Stimulated activated CD4-positive, alpha-beta T cell treated with anti-CD3 and anti-CD28 coated beads, Interleukin-2, amount 100 ng/mL, for 48 hours (primary cell): ENCODE data around the gene PCSK5.
"Not testable (repeated sequence)": the region's sequence is repeated elsewhere in the genome, so short reads cannot be mapped to it uniquely, and the experiment has no call there.

Experiments used
- DNase-seq, 2 donors: peaks; one replicate each; pipeline ENCODE4 v3.0.0-alpha.2; 2020

Gene PCSK5

GRCh38 chr9:76333388-76333787, 442.9 kb downstream of the PCSK5 start:
- DNase-seq = no peak

DNA sequence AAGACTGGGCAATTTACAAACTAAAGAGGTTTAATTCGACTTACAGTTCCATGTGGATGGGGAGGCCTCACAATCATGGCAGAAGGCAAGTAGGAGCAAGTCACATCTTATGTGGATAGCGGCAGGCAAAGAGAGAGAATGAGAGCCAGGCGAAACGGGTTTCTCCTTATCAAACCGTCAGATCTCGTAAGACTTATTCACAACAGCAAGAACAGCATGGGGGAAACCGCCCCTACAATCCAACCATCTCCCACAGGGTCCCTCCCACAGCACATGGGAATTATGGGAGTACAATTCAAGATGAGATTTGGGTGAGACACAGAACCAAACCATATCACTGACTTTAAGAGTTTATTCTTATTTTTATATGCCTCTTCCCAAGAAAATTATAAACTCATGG, 443.5 kb downstream of the PCSK5 start:
- no peak for DNase-seq

GRCh38 chr9:76336027-76336426, 445.6 kb downstream of the PCSK5 start:
- DNase-seq = no peak

GRCh38 chr9:76338418-76338817, 447.9 kb downstream of the PCSK5 start:
- no peak for DNase-seq

GRCh38 chr9:76341616-76342015, 451.1 kb downstream of the PCSK5 start:
- DNase-seq = no peak

DNA sequence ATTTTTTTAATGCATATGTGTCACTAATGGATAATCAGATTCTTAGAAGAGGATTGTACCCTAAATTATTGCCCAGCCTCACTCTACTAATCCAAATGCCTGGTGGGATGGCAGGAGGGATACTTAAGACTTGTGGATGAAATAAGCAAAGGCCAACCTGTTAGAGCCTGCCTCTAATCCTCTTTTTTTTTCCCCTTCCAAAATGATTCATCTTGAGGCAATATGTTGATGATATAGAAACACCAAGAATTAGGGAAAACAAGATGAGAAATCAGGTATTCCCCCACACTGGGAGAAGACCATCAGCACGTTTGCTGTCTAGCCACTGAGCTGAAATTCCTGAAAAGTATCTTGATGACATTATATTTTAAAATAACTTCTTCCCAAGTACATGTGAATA, 451.7 kb downstream of the PCSK5 start:
- DNase-seq = no peak

DNA sequence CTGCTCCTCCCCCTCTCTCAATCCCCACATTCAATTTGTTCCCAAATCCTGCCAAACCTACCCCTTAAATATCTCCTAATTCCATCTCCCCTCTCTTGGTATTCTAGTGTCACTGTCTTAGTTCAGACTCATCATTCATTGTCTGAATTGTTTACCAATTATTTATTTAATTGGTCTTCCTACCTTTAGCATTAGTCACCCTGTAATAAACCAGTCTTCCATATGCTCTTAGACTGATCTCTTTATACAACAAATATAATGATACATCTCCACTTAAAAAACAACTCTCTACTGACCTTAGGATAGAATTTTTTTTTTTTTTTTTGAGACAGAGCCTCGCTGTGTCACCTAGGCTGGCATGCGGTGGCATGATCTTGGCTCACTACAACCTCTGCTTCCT, 452.4 kb downstream of the PCSK5 start:
- DNase-seq = no peak

DNA sequence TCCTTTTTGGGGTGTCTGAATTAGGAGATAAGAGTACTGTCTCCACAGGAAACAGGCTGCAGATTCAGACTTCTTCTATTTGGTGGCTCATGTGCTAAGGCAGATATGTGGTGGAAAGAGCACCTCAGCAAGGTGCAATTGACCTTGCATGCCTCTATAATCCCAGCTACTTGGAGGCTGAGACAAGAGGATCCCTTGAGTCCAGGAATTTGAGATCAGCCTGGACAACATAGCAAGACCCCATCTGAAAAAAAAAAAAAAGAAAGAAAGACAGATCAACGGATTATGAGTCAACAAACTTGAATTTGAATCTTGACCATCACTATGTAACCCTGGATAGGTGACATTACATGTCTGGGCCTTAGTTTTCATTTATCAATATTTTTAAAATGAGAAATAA, 459.4 kb downstream of the PCSK5 start:
- DNase-seq = no peak

DNA sequence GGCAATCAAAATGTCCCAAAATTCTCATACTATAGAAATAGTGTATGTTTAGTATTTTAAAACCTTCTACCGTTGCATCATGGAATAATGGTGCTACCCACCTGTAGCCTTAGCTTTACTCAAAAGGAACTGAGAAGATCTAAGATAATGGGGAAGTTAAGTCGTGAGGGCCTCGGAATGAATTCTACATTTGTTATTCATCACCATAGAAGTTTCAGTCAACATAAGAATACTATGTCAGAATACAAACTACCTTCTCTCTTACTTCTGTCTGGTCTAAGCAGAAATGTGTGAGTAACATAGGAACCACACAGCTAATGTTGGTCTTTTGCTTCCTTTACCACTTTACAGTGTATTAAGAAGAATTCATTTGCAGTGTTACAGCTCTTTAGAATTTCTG, 460.5 kb downstream of the PCSK5 start:
- DNase-seq = no peak

DNA sequence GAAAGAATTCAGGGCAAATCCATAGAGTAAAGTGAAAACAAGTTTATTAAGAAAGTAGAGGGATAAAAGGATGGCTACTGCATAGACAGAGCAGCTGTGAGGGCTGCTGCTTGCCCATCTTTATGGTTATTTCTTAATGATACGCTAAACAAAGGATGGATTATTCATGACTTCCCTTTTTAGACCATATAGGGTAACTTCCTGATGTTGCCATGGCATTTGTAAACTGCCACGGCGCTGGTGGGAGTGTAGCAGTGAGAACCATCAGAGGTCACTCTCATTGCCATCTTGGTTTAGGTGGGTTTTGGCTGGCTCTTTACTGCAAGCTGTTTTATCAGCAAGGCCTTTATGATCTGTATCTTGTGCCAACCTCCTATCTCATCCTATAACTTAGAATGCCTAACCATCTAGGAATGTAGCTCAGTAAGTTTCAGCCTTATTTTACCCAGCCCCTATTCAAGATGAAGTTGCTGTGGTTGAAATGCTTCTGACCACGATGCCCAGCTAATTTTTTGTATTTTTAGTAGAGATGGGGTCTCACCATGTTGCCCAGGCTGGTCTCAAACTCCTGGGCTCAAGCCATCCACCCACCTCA, 461.6 kb downstream of the PCSK5 start:
- no peak for DNase-seq

DNA sequence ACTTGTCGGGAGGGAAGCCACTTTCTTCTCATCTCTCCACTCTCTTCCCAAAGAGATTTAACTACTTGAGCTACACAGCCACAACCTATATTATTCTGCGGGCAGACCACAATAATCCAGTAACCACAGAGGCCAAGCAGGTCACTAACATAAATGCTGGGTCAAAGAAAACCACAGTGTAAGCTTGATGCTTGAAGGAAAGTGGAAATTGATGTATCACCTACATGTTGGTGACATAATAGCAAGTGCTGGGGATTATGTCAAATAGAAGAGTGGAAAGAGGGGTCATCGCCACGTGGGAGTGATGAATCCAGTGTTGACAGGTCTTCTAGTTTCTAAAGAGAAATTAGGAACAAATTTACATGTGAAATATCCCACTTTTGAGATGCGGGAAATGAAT, 462.8 kb downstream of the PCSK5 start:
- DNase-seq = no peak

DNA sequence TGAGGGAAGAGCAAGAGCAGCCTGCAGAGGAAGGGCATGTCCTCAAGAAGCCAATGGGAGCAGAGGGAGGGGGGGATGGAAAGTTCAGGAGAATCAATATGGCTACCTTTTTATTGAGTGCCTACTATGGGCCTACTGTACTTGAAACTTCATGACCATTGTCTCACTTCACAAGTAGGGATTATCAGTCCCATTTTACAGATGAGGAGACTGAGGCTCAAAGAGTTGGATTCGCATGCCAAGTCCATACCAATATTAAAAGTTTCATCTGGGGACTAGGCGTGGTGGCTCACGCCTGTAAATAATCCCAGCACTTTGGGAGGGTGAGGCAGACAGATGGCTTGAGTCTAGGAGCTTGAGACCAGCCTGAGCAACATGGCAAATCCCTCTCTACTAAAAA, 463.7 kb downstream of the PCSK5 start:
- no peak for DNase-seq

DNA sequence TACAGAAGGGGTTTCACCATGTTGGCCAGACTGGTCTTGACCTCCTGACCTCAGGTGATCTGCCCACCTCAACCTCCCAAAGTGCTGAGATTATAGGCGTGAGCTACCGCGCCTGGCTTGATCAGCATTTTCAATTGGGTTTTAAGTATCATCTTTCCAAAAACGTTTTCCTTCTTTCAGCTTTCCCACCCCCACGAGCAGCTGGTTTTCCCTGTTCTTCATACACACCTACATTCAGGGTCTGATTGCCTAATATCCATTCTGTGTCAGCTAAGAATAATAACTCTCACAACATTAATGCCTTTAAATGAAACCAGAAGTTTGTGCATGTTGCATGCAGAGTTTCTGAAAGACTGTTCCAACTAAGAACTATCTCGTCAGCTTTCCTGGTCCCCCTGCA, 465.4 kb downstream of the PCSK5 start:
- no peak for DNase-seq

DNA sequence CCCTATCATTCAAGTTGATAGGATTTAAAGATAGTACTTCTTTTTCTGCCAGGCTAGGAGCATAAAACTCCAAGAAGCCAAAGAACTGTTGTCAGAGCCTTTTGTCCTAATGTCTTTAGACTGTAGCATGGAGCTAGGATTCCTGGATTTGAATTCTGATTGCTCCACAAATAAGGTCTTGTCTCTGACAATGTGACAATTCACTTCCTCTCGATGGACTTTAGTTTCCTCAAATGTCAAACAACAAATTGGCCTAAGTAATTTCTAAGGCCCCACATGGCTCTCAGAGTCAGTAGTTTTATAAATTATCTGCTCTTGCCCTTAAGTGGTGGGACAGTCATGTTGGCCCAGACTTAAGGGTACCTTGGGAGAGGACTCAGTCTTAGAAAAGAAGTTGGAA, 467.1 kb downstream of the PCSK5 start:
- DNase-seq = no peak

DNA sequence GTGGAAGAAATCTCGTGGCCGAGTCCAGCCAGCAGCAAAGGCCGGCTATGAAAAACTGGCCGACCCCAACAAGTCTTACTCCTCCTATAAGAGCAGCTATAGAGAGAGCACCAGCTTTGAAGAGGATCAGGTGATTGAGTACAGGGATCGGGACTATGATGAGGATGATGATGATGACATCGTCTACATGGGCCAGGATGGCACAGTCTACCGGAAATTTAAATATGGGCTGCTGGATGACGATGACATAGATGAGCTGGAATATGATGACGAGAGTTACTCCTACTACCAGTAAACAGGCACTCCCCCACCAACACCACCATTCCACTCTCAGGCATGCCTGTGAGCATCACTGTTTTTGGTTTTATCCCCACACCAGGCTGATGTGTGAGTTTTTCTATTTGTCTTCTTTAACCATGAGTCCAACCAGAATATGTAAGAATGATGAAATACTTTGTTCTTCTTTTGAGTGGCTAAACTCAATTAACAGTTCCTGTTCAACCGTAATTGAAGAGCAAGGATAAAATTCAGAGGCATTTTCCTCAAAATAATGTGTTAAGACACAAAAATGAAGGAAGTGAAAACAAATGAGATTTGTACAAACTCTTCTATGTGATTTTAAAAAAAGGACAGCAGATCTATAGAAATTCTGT, 468.3 kb downstream of the PCSK5 start:
- no peak for DNase-seq

- no peak for DNase-seq
Measured at GRCh38 chr9:76359365-76359764, 468.9 kb downstream of the PCSK5 start.

GRCh38 chr9:76359766-76360165, 469.3 kb downstream of the PCSK5 start:
- no peak for DNase-seq

DNA sequence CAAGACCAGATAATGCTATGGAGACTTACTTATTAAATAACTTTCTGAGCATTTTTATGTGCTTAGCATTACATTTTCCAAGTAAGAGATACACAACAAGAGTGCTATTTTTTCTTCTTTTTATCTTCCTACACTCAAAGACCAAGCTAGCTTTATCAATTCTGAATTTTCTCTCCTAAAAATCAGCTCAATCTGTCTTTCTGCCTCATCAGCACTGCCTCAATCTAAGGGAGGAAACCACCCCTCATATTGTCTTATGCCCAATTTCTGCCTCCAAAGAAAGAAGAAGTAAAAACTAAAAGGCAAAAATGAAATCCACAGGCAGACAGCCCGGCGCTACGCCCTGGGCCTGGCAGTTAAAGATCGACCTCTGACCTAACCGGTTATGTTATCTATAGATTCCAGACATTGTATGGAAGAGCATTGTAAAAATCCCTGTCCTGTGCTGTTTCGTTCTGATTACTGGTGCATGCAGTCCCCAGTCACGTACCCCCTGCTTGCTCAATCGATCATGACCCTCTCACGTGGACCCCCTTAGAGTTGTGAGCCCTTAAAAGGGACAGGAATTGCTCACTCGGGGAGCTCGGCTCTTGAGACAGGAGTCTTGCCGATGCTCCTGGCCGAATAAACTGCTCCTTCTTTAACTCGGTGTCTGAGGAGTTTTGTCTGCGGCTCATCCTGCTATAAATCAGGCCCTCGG, 472.0 kb downstream of the PCSK5 start:
- DNase-seq = not testable (repeated sequence)

GRCh38 chr9:76363032-76363395, 472.5 kb downstream of the PCSK5 start:
- no peak for DNase-seq

DNA sequence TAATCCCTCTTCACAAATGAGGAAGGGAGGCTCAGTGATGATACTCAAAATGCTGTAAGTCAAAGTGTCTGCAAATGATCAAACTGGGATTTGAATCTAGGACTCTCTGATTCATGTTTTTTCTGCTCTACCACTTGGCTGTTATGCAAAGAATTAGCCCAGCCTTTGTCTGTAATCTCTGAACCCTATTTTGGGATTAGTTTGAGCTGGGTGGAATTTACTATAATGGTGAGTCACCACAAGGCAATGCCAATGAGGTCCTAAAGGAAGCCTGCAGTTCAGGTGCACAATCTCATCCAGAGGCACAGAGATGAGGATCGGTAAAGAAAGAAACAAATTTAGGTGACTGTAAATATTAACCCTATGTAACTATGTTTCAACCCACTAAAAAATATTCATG, 474.6 kb downstream of the PCSK5 start:
- DNase-seq = no peak

DNA sequence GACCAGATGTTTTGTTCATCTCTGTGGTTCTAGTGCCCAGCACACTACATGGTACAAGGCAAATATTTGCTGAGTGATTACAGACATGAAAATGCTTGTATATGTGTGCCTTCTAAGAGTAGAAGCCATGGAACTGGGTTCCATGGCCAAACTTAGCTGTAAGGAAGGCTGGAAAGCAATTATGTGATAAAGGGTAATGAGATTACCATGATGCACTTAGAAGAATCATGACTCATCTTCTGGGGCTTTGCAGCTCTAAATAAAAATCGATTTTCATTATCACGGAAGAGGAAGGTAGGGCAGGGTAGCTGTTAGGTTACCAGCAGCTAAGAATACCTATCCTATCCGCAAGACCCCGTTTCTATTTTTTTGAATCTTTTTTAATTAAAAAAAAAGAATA, 475.8 kb downstream of the PCSK5 start:
- no peak for DNase-seq

DNA sequence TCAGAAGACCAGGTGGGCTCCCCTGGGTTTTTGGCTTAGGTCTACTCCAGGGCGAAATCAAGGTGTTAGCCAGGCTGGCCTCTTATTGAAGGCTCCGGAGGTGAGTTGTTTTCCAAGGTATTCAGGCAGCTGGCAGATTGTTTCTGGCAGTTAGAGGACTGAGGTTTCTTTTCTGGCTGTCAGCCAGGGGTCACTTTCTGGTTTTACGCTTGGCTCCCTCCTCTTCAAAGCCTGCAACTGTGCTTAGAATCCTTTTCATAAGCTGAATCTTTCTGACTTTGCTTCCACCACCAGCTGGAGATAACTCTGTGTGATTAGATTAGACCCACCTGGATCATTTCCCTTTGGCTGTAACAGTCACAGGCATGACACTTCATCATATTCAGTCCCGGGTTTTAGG, 479.1 kb downstream of the PCSK5 start:
- no peak for DNase-seq

GRCh38 chr9:76370396-76371023, 480.0 kb downstream of the PCSK5 start:
- no peak for DNase-seq

DNA sequence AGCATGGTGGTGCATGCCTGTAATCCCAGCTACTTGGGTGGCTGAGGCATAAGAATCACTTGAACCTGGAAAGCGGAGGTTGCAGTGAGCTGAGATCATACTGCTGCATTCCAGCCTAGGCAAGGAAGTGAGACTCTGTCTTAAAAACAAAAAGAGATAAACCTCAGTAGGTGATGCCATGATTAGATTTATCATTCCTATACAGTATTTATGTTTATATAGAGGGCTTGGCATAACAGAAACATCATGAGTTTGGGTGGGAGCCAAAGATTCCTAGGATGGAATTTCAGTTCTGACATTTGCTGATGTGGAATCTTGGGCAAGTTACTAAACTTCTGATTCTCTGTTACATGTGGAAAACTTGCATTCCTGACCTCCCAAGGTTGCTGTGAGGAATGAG, 481.4 kb downstream of the PCSK5 start:
- no peak for DNase-seq
